LNCAP (cell line): ENCODE measurements around the gene SLA2.

Source experiments
- CTCF ChIP-seq: fragments of 450-650 bp; IDR thresholded peaks from 2 replicates; pipeline ENCODE4 v1.5.1; 2017; ENCODE audit warnings: mild to moderate bottlenecking

SLA2 gene

GRCh38 chr20:36676701-36677421 is 30.9 kb upstream of the SLA2 start:
- TF ChIP-seq CTCF: no peak

DNA sequence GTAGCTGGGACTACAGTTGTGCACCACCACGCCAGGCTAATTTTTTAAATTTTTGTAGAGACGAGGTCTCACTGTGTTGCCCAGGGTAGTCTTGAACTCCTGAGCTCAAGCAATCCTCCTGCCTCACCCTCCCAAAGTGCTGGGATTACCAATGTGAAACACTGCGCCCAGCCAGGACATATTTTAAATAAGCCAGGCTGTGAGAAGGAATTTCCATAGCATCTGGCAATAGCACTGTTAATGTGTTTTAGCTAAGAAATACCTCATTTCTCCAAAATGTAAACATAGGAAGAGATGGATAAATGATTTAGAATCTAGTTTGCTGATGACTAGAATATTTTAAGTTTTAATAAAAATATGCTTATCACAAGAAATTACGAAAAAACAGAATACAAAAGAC is 27.0 kb upstream of the SLA2 start:
- no peak for TF ChIP-seq CTCF

GRCh38 chr20:36670665-36671357 is 24.8 kb upstream of the SLA2 start:
- no peak for TF ChIP-seq CTCF

DNA sequence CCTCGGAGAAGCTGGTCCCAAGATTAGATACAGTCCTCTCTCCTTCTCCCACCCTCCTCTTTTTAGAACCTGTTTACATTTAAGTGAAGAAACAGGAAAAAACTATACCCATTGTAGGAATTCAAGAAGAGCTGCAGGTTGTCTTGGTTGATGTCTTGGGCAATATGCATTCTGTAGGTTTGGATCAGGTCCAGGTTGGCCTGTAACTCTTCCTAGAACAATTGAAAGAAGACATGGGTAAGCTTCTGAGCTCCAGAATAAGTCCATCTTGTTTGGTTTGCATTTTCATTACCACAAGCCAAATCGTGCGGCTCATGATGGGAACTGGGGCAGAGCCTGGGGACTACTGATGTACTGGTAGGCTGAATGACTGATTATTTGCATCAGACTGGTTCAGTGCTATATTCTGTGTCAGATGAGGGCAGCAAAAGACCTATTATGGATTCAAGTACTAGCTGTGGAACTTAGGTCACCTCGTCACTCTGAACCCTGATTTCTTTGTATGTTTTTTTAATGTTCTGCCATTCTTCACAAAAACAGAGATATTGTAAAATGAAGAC is 20.3 kb upstream of the SLA2 start:
- no peak for TF ChIP-seq CTCF

GRCh38 chr20:36663031-36663430 is 17.0 kb upstream of the SLA2 start:
- TF ChIP-seq CTCF: no peak

GRCh38 chr20:36658300-36658699 is 12.3 kb upstream of the SLA2 start:
- no peak for TF ChIP-seq CTCF

- TF ChIP-seq CTCF: no peak
These were observed 10.7 kb upstream of the SLA2 start for GRCh38 chr20:36656733-36657132.
